Mononuclear cell (primary cell): ENCODE measurements around the gene STRAP. TPM values are rescaled to one million over a fixed set of nuclear protein-coding genes. Genes with fewer than 3 reads are reported as not detected.

ENCODE experiments used
- H3K27me3 ChIP-seq: 2 replicates; pipeline ENCODE4 v1.6.0; 2011; ENCODE audit warnings: low read length, control low read depth; ENCODE audit not compliant: insufficient read depth
- H3K4me1 ChIP-seq: 2 replicates; pipeline ENCODE4 v1.5.1; 2011; ENCODE audit warnings: mild to moderate bottlenecking, low read length, control low read depth; ENCODE audit not compliant: insufficient read depth
- H3K4me3 ChIP-seq: 2 replicates; pipeline ENCODE4 v1.5.1; 2011; ENCODE audit warnings: mild to moderate bottlenecking, low read length, moderate library complexity
- H3K9me3 ChIP-seq: 2 replicates; pipeline ENCODE4 v1.5.1; 2011; ENCODE audit warnings: low read depth, mild to moderate bottlenecking, control low read depth, low read length
- total RNA-seq: library from RNA; depleted of rRNA; stranded (reverse); fragments of >200 nt; gene quantifications from one replicate; pipeline ENCODE4 v1.2.3, GENCODE V29; 2012

STRAP gene, protein sequence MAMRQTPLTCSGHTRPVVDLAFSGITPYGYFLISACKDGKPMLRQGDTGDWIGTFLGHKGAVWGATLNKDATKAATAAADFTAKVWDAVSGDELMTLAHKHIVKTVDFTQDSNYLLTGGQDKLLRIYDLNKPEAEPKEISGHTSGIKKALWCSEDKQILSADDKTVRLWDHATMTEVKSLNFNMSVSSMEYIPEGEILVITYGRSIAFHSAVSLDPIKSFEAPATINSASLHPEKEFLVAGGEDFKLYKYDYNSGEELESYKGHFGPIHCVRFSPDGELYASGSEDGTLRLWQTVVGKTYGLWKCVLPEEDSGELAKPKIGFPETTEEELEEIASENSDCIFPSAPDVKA
- total RNA-seq: 59.0 TPM

DNA sequence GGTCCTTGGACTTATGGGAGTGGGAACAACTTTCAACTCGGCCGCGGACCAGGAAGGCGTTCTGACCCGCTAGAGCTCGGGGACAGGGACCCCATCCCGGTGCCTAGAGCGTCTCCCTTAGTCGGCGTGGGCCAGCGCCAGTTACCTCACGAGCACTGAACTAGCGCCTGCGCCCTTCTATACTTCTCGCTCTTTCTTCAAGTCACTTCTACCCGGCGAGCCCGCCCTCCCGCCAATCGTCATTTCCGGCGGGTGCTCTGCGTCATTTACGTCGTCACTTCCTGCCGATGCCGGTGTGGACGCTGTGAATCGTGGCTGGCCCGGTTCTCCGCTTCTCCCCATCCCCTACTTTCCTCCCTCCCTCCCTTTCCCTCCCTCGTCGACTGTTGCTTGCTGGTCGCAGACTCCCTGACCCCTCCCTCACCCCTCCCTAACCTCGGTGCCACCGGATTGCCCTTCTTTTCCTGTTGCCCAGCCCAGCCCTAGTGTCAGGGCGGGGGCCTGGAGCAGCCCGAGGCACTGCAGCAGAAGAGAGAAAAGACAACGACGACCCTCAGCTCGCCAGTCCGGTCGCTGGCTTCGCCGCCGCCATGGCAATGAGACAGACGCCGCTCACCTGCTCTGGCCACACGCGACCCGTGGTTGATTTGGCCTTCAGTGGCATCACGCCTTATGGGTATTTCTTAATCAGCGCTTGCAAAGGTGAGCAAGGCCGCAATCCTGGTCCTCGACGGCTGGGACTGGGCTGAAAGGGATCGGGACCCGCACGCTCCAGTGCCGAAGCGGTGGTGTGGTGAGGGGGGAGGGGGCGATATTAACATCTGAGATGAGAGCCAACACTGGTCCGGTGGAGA lies at the start of gene STRAP:
Gene STRAP, plus strand, starts transcription at position 270 of the 854 bp plus-strand sequence. Its CDS starts 321 bp downstream, at position 591.
- Histone ChIP-seq H3K27me3 (no peaks in the 10 kb centered on the region), H3K9me3 (no peaks in the 10 kb centered on the region)

DNA sequence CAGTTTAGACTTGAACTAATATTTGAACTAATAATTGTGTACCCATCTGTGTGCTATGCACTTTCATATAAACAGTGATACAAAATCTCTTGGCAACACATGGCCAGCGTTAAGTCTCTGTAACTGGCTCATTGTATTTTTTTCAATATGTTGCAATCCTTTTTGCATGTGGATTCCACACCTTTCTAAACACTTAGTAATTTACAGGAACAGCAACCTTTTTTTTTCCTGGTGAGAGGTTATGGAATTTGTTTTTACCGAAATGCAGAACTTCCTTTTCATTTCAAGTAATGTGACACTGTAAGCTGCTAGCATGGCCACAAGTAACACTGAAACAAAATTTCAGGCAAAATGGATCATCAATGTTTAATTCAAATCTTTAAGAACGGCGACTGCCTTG lies 47.6 kb upstream of the STRAP start:
- Histone ChIP-seq H3K9me3 (no peaks in the 10 kb centered on the region), H3K4me3 (no peak overlapping the region)

More for the DNA sequence above, at the start of gene STRAP:
- H3K4me3 ChIP-seq: peak within 1 kb of the TSS; percentile 76
- peaks cover 21% of the 10 kb centered on the region for H3K4me1 ChIP-seq

DNA sequence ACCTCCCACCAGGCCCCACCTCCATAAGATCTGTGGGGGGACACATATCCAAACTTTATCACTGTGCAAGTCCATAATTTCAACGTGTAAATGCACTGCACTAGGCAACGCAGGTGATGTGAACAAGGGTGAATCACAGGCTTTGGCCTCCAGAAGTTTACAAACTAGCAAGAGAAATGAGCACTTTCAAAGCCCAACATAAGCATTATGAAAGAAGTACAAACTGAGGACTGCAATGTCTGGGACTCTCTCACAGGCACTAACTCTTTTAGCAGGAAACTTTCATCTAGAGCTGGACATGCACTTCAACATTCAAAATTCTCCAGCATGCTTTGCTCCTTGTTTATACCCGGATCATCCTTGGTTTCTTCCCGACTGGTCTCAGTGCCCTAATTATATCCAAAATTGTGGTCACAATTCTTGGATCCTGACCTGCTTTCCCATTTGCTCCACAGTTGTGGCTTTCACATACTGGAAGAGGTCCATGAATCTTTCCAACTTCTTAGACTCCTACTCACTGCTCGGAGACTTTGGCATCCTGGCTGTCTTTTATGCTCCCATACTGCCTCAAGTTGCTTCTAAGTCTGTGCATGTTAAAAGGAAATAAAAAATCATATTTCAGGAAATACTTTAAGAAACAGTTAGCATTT lies 44.9 kb upstream of the STRAP start:
- Histone ChIP-seq H3K9me3 (no peaks in the 10 kb centered on the region), H3K27me3 (no peaks in the 10 kb centered on the region), H3K4me3 (no peak overlapping the region), H3K4me1 (no peaks in the 10 kb centered on the region)

More for the DNA sequence above, 47.6 kb upstream of the STRAP start:
- Histone ChIP-seq H3K27me3 (no peaks in the 10 kb centered on the region), H3K4me1 (no peaks in the 10 kb centered on the region)

DNA sequence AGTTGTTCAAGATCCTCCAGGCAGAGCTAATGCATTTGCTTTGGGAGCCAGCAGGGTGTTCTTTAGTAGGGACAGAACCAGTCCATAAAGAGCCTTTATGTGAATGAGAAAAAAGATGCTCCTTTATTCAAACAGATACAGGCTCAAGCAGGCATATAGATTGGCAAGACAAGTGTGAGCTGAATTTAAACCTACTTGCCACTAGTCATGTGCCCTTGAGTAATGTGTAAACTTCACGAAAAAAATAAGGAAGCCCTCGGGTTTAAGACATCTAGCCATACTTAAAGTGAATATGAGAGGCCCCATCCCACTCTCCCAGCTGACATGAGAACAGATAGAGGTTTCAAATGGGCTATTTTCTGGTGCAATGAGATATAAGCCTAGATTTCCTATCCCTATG lies 43.1 kb upstream of the STRAP start:
- no peak overlapping the region for H3K4me3 ChIP-seq
- H3K9me3 ChIP-seq: no peaks in the 10 kb centered on the region
- H3K27me3 ChIP-seq: no peaks in the 10 kb centered on the region
- H3K4me1 ChIP-seq: no peaks in the 10 kb centered on the region

DNA sequence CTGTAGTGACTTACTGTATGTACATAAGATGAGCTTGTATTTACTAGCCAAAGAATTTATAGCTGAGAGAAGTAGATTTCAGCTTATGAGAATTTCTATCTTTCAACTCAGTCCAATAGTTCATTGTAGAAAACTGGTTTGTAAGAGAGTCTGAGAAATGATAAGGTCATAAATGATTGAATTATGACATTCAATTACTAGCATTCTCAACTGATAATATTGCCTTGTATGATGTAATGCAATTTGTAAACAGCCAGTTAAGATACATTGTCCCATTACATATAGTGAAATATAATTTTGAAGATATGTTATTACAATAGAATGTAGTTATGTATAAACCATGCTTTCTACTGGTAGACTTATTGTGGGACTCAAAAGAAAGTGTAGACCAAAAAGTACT lies 42.5 kb upstream of the STRAP start:
- Histone ChIP-seq H3K4me1 (no peaks in the 10 kb centered on the region), H3K4me3 (no peak overlapping the region), H3K9me3 (no peaks in the 10 kb centered on the region), H3K27me3 (no peaks in the 10 kb centered on the region)

DNA sequence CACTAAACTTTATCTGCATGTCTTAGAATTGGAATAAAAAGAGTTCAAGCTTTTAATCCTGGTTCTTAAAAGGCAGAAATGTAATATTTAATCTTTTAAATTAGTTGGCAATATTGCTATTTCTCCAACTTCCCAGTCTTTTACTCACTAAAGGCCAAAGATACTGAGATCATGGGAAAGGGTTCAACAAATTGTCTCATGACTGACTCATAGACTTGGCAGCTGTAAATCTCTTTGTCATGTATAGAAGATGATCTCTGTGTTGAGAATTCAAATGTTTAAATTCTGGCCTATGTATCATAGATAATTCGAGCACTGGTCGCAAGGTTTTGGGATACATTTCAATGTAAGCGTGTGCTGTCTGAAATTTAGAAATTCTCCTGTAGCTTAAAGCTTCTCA lies 40.1 kb upstream of the STRAP start:
- Histone ChIP-seq H3K4me3 (no peak overlapping the region), H3K9me3 (no peaks in the 10 kb centered on the region), H3K4me1 (no peaks in the 10 kb centered on the region), H3K27me3 (no peaks in the 10 kb centered on the region)

DNA sequence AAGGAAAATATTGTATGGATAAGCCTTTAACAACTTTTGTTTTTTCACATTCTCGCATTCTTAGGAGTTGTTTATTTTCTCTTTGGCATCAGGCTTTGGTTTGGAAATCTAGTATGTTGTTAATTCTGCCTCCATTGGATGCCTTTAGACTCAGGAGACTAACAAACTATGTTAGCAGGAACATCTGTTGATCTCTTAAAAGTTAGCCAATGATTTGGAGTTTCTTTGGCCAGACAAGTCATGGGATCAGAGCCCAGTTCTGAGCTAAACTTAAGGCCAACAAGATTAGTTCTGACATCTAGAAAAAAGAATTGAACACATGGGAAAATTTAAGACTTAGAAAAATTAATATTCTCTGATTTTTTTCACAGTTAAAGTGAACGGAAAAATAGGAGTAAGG lies 35.3 kb upstream of the STRAP start:
- H3K4me3 ChIP-seq: no peak overlapping the region
- H3K4me1 ChIP-seq: no peaks in the 10 kb centered on the region
- no peaks in the 10 kb centered on the region for H3K9me3 ChIP-seq
- no peaks in the 10 kb centered on the region for H3K27me3 ChIP-seq

DNA sequence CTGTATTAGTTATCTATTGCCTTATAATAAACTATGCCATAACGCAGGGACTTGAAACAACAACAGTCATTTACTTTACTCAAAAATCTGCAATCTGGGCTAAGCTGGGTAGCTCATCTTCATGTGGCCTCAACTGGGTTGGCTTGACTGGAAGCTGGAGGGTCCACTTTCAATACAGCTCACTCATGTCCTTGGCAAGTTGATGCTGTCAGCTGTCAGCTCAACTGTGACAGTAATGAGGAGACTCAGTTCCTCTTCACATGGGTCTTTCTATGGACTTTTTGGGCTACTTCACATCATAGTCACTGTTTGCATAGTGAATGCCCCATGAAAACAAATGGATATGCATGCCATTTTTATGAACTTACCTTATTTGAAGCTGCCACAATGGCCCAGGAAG lies 33.6 kb upstream of the STRAP start:
- Histone ChIP-seq H3K27me3 (no peaks in the 10 kb centered on the region), H3K4me3 (no peak overlapping the region), H3K9me3 (no peaks in the 10 kb centered on the region), H3K4me1 (no peaks in the 10 kb centered on the region)

DNA sequence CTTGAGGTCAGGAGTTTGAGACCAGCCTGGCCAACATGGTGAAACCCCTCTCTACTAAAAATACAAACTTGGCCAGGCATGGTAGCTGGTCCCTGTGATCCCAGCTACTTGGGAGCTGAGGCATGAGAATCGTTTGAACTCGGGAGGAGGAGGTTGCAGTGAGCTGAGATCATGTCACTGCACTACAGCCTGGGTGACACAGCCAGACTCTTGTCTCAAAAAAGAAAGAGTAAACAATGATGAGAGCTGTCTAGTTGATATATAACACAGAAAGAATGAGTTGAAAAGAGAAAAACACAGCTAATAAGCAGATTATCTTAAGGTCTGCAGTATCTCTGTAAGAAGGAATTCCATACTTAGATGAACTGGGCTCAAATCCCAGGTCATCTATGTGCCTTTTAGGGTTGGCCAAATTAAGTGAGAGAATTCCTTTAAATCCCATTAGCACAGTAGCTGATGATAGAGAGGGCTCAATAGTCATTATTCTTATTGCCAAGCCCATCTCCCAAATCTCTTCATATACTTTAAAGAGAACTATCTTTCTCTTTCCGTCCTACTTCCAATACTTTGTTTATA lies 31.1 kb upstream of the STRAP start:
- no peak overlapping the region for H3K4me3 ChIP-seq
- H3K27me3 ChIP-seq: no peaks in the 10 kb centered on the region
- H3K9me3 ChIP-seq: no peaks in the 10 kb centered on the region
- no peaks in the 10 kb centered on the region for H3K4me1 ChIP-seq

DNA sequence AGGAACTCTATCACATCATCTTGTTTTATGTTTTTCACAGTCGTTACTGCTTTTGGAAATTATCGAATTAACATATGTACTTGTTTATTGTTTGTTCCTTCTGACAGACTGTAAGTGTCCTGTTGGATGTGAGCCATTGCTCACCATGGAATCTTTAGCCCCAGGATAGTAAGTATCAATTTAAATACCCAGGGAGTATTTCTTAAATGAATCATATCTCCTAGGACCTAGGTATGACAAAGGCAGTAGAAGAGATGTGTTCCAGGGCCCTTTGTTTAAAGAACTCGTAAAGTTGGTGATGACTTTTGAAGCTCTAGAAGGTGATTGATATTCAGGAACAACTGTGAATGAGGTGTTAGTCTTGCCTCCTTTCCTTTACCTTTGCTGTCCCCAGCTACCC lies 30.3 kb upstream of the STRAP start:
- no peaks in the 10 kb centered on the region for H3K4me1 ChIP-seq
- no peaks in the 10 kb centered on the region for H3K27me3 ChIP-seq
- H3K9me3 ChIP-seq: no peaks in the 10 kb centered on the region
- no peak overlapping the region for H3K4me3 ChIP-seq

DNA sequence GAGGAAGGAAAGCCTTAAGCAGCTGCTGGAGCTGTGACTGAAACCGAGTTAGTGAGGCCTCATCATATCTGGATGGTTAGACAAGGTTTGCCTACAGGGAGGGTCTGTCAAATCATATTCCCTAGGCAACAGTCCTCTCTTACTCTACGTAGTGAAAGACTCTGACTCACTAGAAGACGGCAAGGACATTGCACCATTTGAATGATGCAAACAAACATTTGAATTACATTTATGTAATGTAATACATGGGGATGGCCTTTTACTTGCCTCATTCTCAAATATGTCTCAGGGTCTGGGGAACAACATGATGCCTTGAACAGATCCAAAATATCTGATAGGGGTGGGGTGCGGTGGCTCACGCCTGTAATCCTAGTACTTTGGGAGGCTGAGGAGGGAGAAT lies 29.8 kb upstream of the STRAP start:
- Histone ChIP-seq H3K27me3 (no peaks in the 10 kb centered on the region), H3K4me3 (no peak overlapping the region), H3K4me1 (no peaks in the 10 kb centered on the region), H3K9me3 (no peaks in the 10 kb centered on the region)

DNA sequence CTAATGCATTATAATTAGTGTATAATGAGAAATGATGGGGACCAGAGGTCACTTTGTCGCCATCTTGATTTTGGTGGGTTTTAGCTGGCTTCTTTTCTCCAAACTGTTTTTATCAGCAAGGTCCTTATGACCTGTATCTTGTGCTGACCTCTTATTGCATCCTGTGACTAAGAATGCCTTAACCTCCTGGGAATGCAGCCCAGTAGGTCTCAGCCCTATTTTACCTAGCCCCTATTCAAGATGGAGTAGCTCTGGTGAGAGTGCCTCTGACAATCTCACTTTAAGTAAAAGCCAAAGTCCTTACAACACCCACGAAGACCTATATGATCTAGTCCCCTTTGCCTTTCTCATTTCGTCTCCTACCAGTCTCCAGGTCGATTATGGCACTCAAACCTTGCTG lies 28.3 kb upstream of the STRAP start:
- Histone ChIP-seq H3K4me1 (no peaks in the 10 kb centered on the region), H3K9me3 (no peaks in the 10 kb centered on the region), H3K4me3 (no peak overlapping the region), H3K27me3 (no peaks in the 10 kb centered on the region)

DNA sequence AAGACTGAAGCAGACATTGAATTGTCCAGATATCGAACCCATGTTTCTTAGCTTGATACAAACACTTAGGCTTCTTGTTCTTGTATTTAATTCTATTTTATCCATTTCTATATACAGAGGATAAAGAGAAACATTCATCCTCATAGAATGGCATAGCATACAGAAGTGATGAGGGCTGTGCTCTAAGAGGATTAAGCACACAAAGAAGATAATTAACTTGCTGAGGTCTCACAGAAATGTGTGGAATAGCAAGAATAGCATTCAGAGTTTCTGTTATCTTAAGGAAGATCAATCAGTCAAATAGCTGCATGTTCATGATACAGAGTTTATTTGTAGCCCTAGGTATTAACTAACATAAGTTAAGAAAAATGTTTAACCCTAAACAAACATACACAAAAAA lies 27.3 kb upstream of the STRAP start:
- Histone ChIP-seq H3K4me3 (no peak overlapping the region), H3K27me3 (no peaks in the 10 kb centered on the region), H3K4me1 (no peaks in the 10 kb centered on the region)

DNA sequence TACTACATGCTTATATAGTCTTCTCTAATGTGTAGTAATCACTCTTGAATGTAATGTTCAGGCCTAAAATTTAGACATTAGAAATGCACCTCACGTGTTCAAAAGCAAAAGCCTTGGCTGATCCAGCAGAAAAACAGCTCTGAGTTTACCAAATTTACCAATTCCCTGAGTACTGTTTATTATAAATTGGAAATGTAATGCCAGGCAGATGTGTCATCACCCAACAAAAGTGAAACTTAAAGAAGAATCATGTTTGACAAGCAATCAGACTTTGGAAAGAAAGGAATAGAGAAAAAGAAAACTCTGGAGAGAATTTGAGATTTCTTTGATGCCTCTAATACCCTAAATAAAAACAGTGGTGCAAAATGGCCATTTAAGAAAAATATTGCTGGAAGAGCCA lies 26.5 kb upstream of the STRAP start:
- no peaks in the 10 kb centered on the region for H3K4me1 ChIP-seq
- H3K4me3 ChIP-seq: no peak overlapping the region
- H3K9me3 ChIP-seq: no peaks in the 10 kb centered on the region
- no peaks in the 10 kb centered on the region for H3K27me3 ChIP-seq

More for the DNA sequence above, 27.3 kb upstream of the STRAP start:
- H3K9me3 ChIP-seq: no peaks in the 10 kb centered on the region
